K562 (cell line): ENCODE results near the gene MMP10. TPM values are rescaled to one million over a fixed set of nuclear protein-coding genes. Genes with fewer than 3 reads are reported as not detected.

ENCODE experiments used
- ATAC-seq: fragments of 200-7000 bp; cut with Tn5 transposase; 3 replicates; pipeline ENCODE4 v1.9.1; 2020; ENCODE audit warnings: moderate library complexity
- BruUV-seq: library from RNA; stranded (reverse); fragments of 400-500 nt; replicated peaks from 2 replicates; lab custom pipeline; 2021; lab: Mats Ljungman, UMichigan
- CTCF ChIA-PET: fragments of 300-600 bp; formaldehyde crosslinking; extraction: SDS; loops from one replicate; lab custom pipeline; 2021; ENCODE audit warnings: low intra/inter-chr PET ratio; lab: Yijun Ruan, JAX
- POLR2A ChIA-PET: fragments of 300-600, 350-650 bp; sonication (Branson Sonifier 250); formaldehyde crosslinking; extraction: SDS; loops from one replicate; lab custom pipeline; 2021; ENCODE audit warnings: antibody characterized with exemption, inconsistent platforms; lab: Yijun Ruan, JAX
- DNase-seq, 4 experiments: peaks; one replicate each; pipeline versions ENCODE4 v3.0.0 to v3.0.0-alpha.2; 2011 to 2018; ENCODE audit warnings: low spot score in 3 of 4, mixed read lengths in 3 of 4; ENCODE audit errors: extremely low read depth in 1 of 4
- FAIRE-seq: peaks from 2 replicates; lab custom pipeline; 2011; peaks lifted over from hg19 to GRCh38; lab: Jason Lieb, UNC
- H2AFZ ChIP-seq: 2 replicates; pipeline ENCODE4 v1.6.0; 2011; ENCODE audit warnings: low read depth, low read length, control low read depth, inconsistent platforms
- H3K27ac ChIP-seq: fragments of 200-600 bp; 3 replicates; pipeline ENCODE4 v1.8.0; 2011; ENCODE audit warnings: low read depth, mild to moderate bottlenecking, control low read depth, inconsistent platforms, low read length, moderate library complexity, mixed read lengths; ENCODE audit errors: extremely low read depth
- H3K27me3 ChIP-seq, 2 experiments: fragments of 300-600 bp in 1 of 2; 2 replicates in 1 of 2; 3 replicates in 1 of 2; pipeline versions ENCODE4 v1.6.0 to v1.8.0; 2011; ENCODE audit warnings: inconsistent platforms in 2 of 2, low read length in 2 of 2, mild to moderate bottlenecking in 1 of 2, mixed read lengths in 1 of 2, moderate library complexity in 1 of 2; ENCODE audit not compliant: control insufficient read depth in 2 of 2, insufficient read depth in 2 of 2
- H3K36me3 ChIP-seq: fragments of 300-600 bp; 3 replicates; pipeline ENCODE4 v1.8.0; 2011; ENCODE audit warnings: mild to moderate bottlenecking, low read length, inconsistent platforms; ENCODE audit not compliant: control insufficient read depth, insufficient read depth
- H3K4me1 ChIP-seq, 2 experiments: fragments of 200-600 bp in 1 of 2; replicated peaks in 1 of 2; 2 replicates in 1 of 2; 3 replicates in 1 of 2; pipeline versions ENCODE4 v1.5.1 to v1.8.0; 2011; ENCODE audit warnings: inconsistent platforms in 2 of 2, low read length in 2 of 2, mild to moderate bottlenecking in 1 of 2, mixed read lengths in 1 of 2, moderate library complexity in 1 of 2; ENCODE audit not compliant: control insufficient read depth in 2 of 2, insufficient read depth in 2 of 2
- H3K4me2 ChIP-seq: 2 replicates; pipeline ENCODE4 v1.6.1; 2011; ENCODE audit warnings: low read length, control low read depth, inconsistent platforms, mixed read lengths; ENCODE audit not compliant: insufficient read depth
- H3K4me3 ChIP-seq: fragments of 200-600 bp; sonication (generic), shearing (Covaris generic); 2 replicates; pipeline ENCODE4 v1.5.1; 2016; ENCODE audit warnings: control low read depth, inconsistent platforms
- H3K79me2 ChIP-seq: fragments of 200-600 bp; 3 replicates; pipeline ENCODE4 v1.8.0; 2011; ENCODE audit warnings: low read length, inconsistent platforms; ENCODE audit not compliant: control insufficient read depth, insufficient read depth
- H3K9ac ChIP-seq, 2 experiments: 2 replicates each; pipeline versions ENCODE4 v1.6.0 to v1.6.1; 2011; ENCODE audit warnings: low read depth in 2 of 2, low read length in 2 of 2, control low read depth in 1 of 2, inconsistent platforms in 1 of 2, mild to moderate bottlenecking in 1 of 2, mixed read lengths in 1 of 2; ENCODE audit not compliant: insufficient read depth in 1 of 2
- H3K9me1 ChIP-seq: one replicate; pipeline ENCODE4 v1.6.0; 2011; ENCODE audit warnings: inconsistent platforms, mild to moderate bottlenecking, low read length, moderate library complexity; ENCODE audit not compliant: control insufficient read depth, insufficient read depth
- H3K9me3 ChIP-seq: replicated peaks from 2 replicates; pipeline ENCODE4 v1.5.1; 2011; ENCODE audit warnings: low read depth, low read length, inconsistent platforms; ENCODE audit not compliant: control insufficient read depth, insufficient read depth
- H4K20me1 ChIP-seq: replicated peaks from 2 replicates; pipeline ENCODE4 v1.6.1; 2011; ENCODE audit warnings: low read length, inconsistent platforms, mixed read lengths; ENCODE audit not compliant: control insufficient read depth, insufficient read depth
- KDM2B ChIP-seq: fragments of 250-450 bp; sonication (Bioruptor Pico); IDR thresholded peaks from 2 replicates; pipeline ENCODE4 v1.8.0; 2021; ENCODE audit warnings: mild to moderate bottlenecking, moderate library complexity
- KLF1 ChIP-seq: fragments of 450-650 bp; IDR thresholded peaks from 2 replicates; pipeline ENCODE4 v1.6.1; 2016; ENCODE audit warnings: missing genetic modification characterization, missing compliant biosample characterization
- MLX ChIP-seq, 2 experiments: fragments of 450-650 bp in 1 of 2; sonication (generic) in 1 of 2; formaldehyde crosslinking; conservative IDR thresholded peaks; 2 replicates each; pipeline versions ENCODE4 v1.4.0 to v1.8.1; 2020 to 2022; ENCODE audit warnings: mild to moderate bottlenecking in 1 of 2, missing genetic modification reagents in 1 of 2
- POLR2H ChIP-seq: IDR thresholded peaks from 2 replicates; pipeline ENCODE4 v1.6.1; 2016; ENCODE audit warnings: missing genetic modification characterization, low read depth, mild to moderate bottlenecking, control low read depth, missing compliant biosample characterization, moderate library complexity
- POLR3G ChIP-seq: IDR thresholded peaks from 2 replicates; pipeline ENCODE4 v1.6.1; 2011; ENCODE audit not compliant: insufficient read length, insufficient replicate concordance; ENCODE audit errors: extremely low read depth
- POU5F1 ChIP-seq: fragments of 150-350 bp; IDR thresholded peaks from 2 replicates; pipeline ENCODE4 v1.6.1; 2014; ENCODE audit warnings: borderline replicate concordance, low read length, low read depth, mild to moderate bottlenecking; ENCODE audit not compliant: partially characterized antibody
- RAD21 ChIP-seq, 2 experiments: fragments of 250-450 bp in 1 of 2; fragments of 450-650 bp in 1 of 2; sonication (Bioruptor Pico) in 1 of 2; formaldehyde crosslinking in 1 of 2; IDR thresholded peaks in 1 of 2; conservative IDR thresholded peaks in 1 of 2; 2 replicates each; pipeline versions ENCODE4 v1.4.0 to v1.8.0; 2020 to 2022; ENCODE audit warnings: mild to moderate bottlenecking in 2 of 2, moderate library complexity in 1 of 2
- SPI1 ChIP-seq: IDR thresholded peaks from 2 replicates; pipeline ENCODE4 v1.6.1; 2011; ENCODE audit warnings: low read depth, low read length, control low read depth, borderline replicate concordance
- TAF7 ChIP-seq: fragments of 450-650 bp; IDR thresholded peaks from 2 replicates; pipeline ENCODE4 v1.6.1; 2016; ENCODE audit warnings: missing genetic modification characterization, missing compliant biosample characterization
- ZBTB26 ChIP-seq: fragments of 450-650 bp; formaldehyde crosslinking; IDR thresholded peaks from 2 replicates; pipeline ENCODE4 v1.4.0; 2022; ENCODE audit warnings: missing genetic modification characterization
- ZBTB8A ChIP-seq: fragments of 450-650 bp; IDR thresholded peaks from 2 replicates; pipeline ENCODE4 v1.6.1; 2018; ENCODE audit warnings: mild to moderate bottlenecking, moderate library complexity; ENCODE audit not compliant: partially characterized antibody
- ZNF316 ChIP-seq: fragments of 450-650 bp; IDR thresholded peaks from 2 replicates; pipeline ENCODE4 v1.6.1; 2016
- WGBS: fragments of 100-300 bp; shearing (Covaris generic); methylation state at CpG from one replicate; pipeline ENCODE4 v1.1.6; 2016; ENCODE audit warnings: low coverage, mixed read lengths; ENCODE audit not compliant: insufficient coverage; ENCODE audit errors: missing lambda C conversion rate; 5-methylcytosine and 5-hydroxymethylcytosine counted together
- in situ Hi-C: fragments of 300-500 bp; cut with MboI; formaldehyde crosslinking; loops from 4 replicates; pipeline ENCODE4 v1.15.0; 2018; ENCODE audit warnings: inconsistent platforms, mixed read lengths
- intact Hi-C: fragments of 100-400 bp; cut with micrococcal nuclease; formaldehyde crosslinking; loops from 2 replicates; pipeline ENCODE4 v1.14.2; 2022
- polyA plus RNA-seq, 8 experiments: library from polyadenylated mRNA; depleted of rRNA in 4 of 8; stranded (reverse) in 5 of 8; unstranded in 3 of 8; fragments of >200 nt; fragmentation: Nextera tagmentation in 2 of 8; fragmentation: Illumina TruSeq in 1 of 8; extraction: Ambion mirVana in 2 of 8; extraction: Trizol in 1 of 8; gene quantifications; 2 replicates each; pipeline versions ENCODE4 v1.2.1 to v1.2.3, GENCODE V29; 2011 to 2014; ENCODE audit warnings: inconsistent platforms in 1 of 8, missing spikeins in 1 of 8
- total RNA-seq, 7 experiments: library from RNA; depleted of rRNA in 6 of 7; stranded (reverse); fragments of >200 nt in 6 of 7; fragmentation: Illumina TruSeq in 2 of 7; extraction: Trizol in 2 of 7; gene quantifications; 2 replicates each; pipeline versions ENCODE4 v1.2.1 to v1.2.3, GENCODE V29; 2011 to 2021; ENCODE audit warnings: low replicate concordance in 1 of 7

The MMP10 gene
- total and polyA plus RNA-seq, 9 of the 15 experiments (the other 6 are each of a cell fraction or from before 2014, with no cell fraction given): not detected

- peak; percentile 100 for ATAC-seq
- no peak for TF ChIP-seq ZBTB8A
- TF ChIP-seq KDM2B: no peak
- no peak for TF ChIP-seq SPI1
- TF ChIP-seq POLR2H (tag): no peak
- TF ChIP-seq ZBTB26 (CRISPR knock-in tag): no peak
- TF ChIP-seq POLR3G: no peak
- no peak for TF ChIP-seq POU5F1
- TF ChIP-seq ZNF316: no peak
- peak; percentile 79 to 80 for TF ChIP-seq RAD21 (CRISPR knock-in tag; conservative IDR thresholded peaks at IDR 0.05 in 1 of 2, IDR thresholded peaks at IDR 0.05 in 1 of 2)
- TF ChIP-seq KLF1 (tag): no peak
- TF ChIP-seq MLX (CRISPR knock-in tag; conservative IDR thresholded peaks at IDR 0.05): no peak
- TF ChIP-seq TAF7 (tag): no peak
Observed at GRCh38 chr11:102733232-102733875, 47.1 kb downstream of the MMP10 start.

More at GRCh38 chr11:102733232-102733875, 47.1 kb downstream of the MMP10 start:
- Histone ChIP-seq H3K9me3 (no peaks in the 10 kb centered on the region), H3K36me3 (no peaks in the 10 kb centered on the region), H3K27me3 (no peaks in the 10 kb centered on the region), H3K4me1 (no peaks in the 10 kb centered on the region), H3K4me3 (no peak overlapping the region), H3K79me2 (no peaks in the 10 kb centered on the region), H2AFZ (peak overlapping the region; percentile 59; the same call in 1 of the 2 replicates), H3K9ac (no peak overlapping the region), H3K4me2 (no peak overlapping the region), H4K20me1 (no peaks in the 10 kb centered on the region), H3K27ac (no peak overlapping the region), H3K9me1 (no peaks in the 10 kb centered on the region)
- FAIRE-seq (peak; percentile 91), DNase-seq (peak; percentile 67 to 78 (median 71))
- ChIA-PET CTCF (interaction anchor here (0.6 to 2.7 kb wide), 3 partner anchors 44 to 321 kb away, joined by 4 to 13 read pairs (median 5); no protein-coding TSS in a partner anchor), POLR2A (interaction anchor here (0.6 kb wide), 1 partner anchor 160 kb away, joined by 3 read pairs; no protein-coding TSS in a partner anchor)
- 2% methylated on average over 8 of the region's 8 CpGs for WGBS
- no TSS peak for BruUV-seq
- in situ Hi-C loops (no loop called here), intact Hi-C loops (loop anchor here (1.0 to 5.0 kb wide), 3 partner anchors 208 to 869 kb away; no protein-coding TSS in a partner anchor)
